ENCODE measurements around the gene RYR3. TPM values are rescaled to one million over a fixed set of nuclear protein-coding genes. Genes with fewer than 3 reads are reported as not detected.

The RYR3 gene
- total RNA-seq, 4 donors from 2014 or later: 0.38 to 1.8 (median 1.2) TPM

- no peak overlapping the region for H3K4me3 ChIP-seq (ENCODE audit: low read depth, poor library complexity, severe bottlenecking)
- WGBS, 2 donors: 50 to 51% methylated on average over 9 of the region's 9 CpGs
- no peak for TF ChIP-seq CTCF (IDR thresholded peaks at IDR 0.05)
- TF ChIP-seq POLR2A (IDR thresholded peaks at IDR 0.05): no peak
- intact Hi-C loops (cut with DNase I; ENCODE audit: low total_unique reads): no loop called here
- no peak for DNase-seq (ENCODE audit: low spot score in 2 of 2)
Observed at GRCh38 chr15:33834892-33835743, 524.4 kb downstream of the RYR3 start.

- DNase-seq (ENCODE audit: low spot score in 2 of 2): no peak
- no peak overlapping the region for H3K4me3 ChIP-seq (ENCODE audit: low read depth, poor library complexity, severe bottlenecking)
- 62 to 68% methylated on average over 1 of the region's 1 CpG for WGBS, 2 donors
- intact Hi-C loops (cut with DNase I; ENCODE audit: low total_unique reads): no loop called here
- TF ChIP-seq POLR2A (IDR thresholded peaks at IDR 0.05): no peak
Observed at GRCh38 chr15:33837294-33837693, 526.5 kb downstream of the RYR3 start.

GRCh38 chr15:33839540-33839939 is 528.8 kb downstream of the RYR3 start:
- no peak for DNase-seq (ENCODE audit: low spot score in 2 of 2)
- WGBS, 2 donors: 57 to 72% methylated on average over 2 of the region's 2 CpGs

GRCh38 chr15:33840615-33841014 is 529.8 kb downstream of the RYR3 start:
- no peak for DNase-seq (ENCODE audit: low spot score in 2 of 2)
- TF ChIP-seq CTCF (IDR thresholded peaks at IDR 0.05) (no peak), POLR2A (IDR thresholded peaks at IDR 0.05) (no peak)
- H3K4me3 ChIP-seq (ENCODE audit: low read depth, poor library complexity, severe bottlenecking): no peak overlapping the region
- intact Hi-C loops (cut with DNase I; ENCODE audit: low total_unique reads): no loop called here
- 93 to 94% methylated on average over 3 of the region's 3 CpGs for WGBS, 2 donors

More at GRCh38 chr15:33839540-33839939, 528.8 kb downstream of the RYR3 start:
- H3K4me3 ChIP-seq (ENCODE audit: low read depth, poor library complexity, severe bottlenecking): no peak overlapping the region
- TF ChIP-seq CTCF (IDR thresholded peaks at IDR 0.05): no peak
- TF ChIP-seq POLR2A (IDR thresholded peaks at IDR 0.05): no peak
- intact Hi-C loops (cut with DNase I; ENCODE audit: low total_unique reads): no loop called here

- WGBS, 2 donors: 85 to 89% methylated on average over 4 of the region's 4 CpGs
- intact Hi-C loops (cut with DNase I; ENCODE audit: low total_unique reads): no loop called here
- no peak overlapping the region for H3K4me3 ChIP-seq (ENCODE audit: low read depth, poor library complexity, severe bottlenecking)
- TF ChIP-seq CTCF (IDR thresholded peaks at IDR 0.05): no peak
- no peak for TF ChIP-seq POLR2A (IDR thresholded peaks at IDR 0.05)
- DNase-seq (ENCODE audit: low spot score in 2 of 2): no peak
Observed at GRCh38 chr15:33844186-33844585, 533.4 kb downstream of the RYR3 start.

- no peak for DNase-seq (ENCODE audit: low spot score in 2 of 2)
- TF ChIP-seq POLR2A (IDR thresholded peaks at IDR 0.05): no peak
- TF ChIP-seq CTCF (IDR thresholded peaks at IDR 0.05): no peak
- intact Hi-C loops (cut with DNase I; ENCODE audit: low total_unique reads): no loop called here
- WGBS, 2 donors: 93 to 94% methylated on average over 4 of the region's 4 CpGs
- no peak overlapping the region for H3K4me3 ChIP-seq (ENCODE audit: low read depth, poor library complexity, severe bottlenecking)
Observed at GRCh38 chr15:33844597-33844996, 533.8 kb downstream of the RYR3 start.

Measured in lower leg skin (tissue), 4 donors.